Transverse colon (tissue), 3 donors: ENCODE results near the gene NR3C2.

Experiments
- CTCF ChIP-seq, 5 experiments: fragments of 200-600 bp in 3 of 5; fragments of 450-650 bp in 2 of 5; sonication (generic) in 3 of 5; IDR thresholded peaks; 1 replicate in 2 of 5; 2 replicates in 3 of 5; pipeline ENCODE4 v1.5.1; 2016 to 2017; ENCODE audit warnings: antibody characterized with exemption in 5 of 5, inconsistent platforms in 3 of 5, mild to moderate bottlenecking in 2 of 5, moderate library complexity in 1 of 5
- POLR2A ChIP-seq: fragments of 450-650 bp; IDR thresholded peaks from one replicate; pipeline ENCODE4 v1.6.1; 2016; ENCODE audit warnings: antibody characterized with exemption, mild to moderate bottlenecking, moderate library complexity

DNA sequence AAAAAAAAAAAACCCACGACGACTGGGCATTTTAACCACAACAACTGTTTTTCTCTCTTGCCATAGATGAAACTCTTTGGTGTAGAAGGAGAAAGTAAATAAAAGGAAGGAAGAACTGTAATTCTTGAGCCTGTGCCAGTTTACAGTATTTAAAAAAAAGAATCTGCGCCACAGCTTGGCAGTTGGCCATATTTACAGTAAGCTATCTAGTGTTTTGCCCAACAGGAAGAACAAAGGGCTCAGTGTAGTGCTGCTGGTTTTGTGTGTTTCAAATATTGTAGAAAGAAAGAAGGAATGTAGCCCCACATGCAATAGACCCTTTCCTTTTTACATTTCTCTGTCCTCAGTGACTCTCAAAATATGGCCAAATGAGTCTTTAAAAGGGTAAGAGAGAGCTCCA, 66.1 kb downstream of the NR3C2 start:
- TF ChIP-seq POLR2A, result no peak
- no peak for TF ChIP-seq CTCF (IDR thresholded peaks at IDR 0.05)
